Hepatocyte (in vitro differentiated cells): ENCODE results near the gene TPRG1L. TPM values are rescaled to one million over a fixed set of nuclear protein-coding genes. Genes with fewer than 3 reads are reported as not detected.

Source experiments
- DNase-seq: peaks from one replicate; pipeline ENCODE4 v3.0.0-alpha.2; 2016; ENCODE audit warnings: low spot score
- H2AFZ ChIP-seq: fragments of 200-600 bp; sonication (generic); 2 replicates; pipeline ENCODE4 v1.6.0; 2016; ENCODE audit warnings: antibody characterized with exemption, mild to moderate bottlenecking
- H3K27ac ChIP-seq: fragments of 200-600 bp; sonication (generic); 2 replicates; pipeline ENCODE4 v1.5.1; 2016; ENCODE audit warnings: mild to moderate bottlenecking
- H3K27me3 ChIP-seq: fragments of 200-600 bp; sonication (generic); 2 replicates; pipeline ENCODE4 v1.6.1; 2016
- H3K36me3 ChIP-seq: fragments of 200-600 bp; sonication (generic); replicated peaks from 2 replicates; pipeline ENCODE4 v1.5.1; 2016; ENCODE audit warnings: low read depth; ENCODE audit not compliant: insufficient read depth
- H3K4me1 ChIP-seq: fragments of 200-600 bp; sonication (generic); 2 replicates; pipeline ENCODE4 v1.5.1; 2016; ENCODE audit warnings: mild to moderate bottlenecking, moderate library complexity; ENCODE audit not compliant: insufficient read depth
- H3K4me2 ChIP-seq: fragments of 200-600 bp; sonication (generic); 2 replicates; pipeline ENCODE4 v1.6.0; 2016
- H3K4me3 ChIP-seq: fragments of 200-600 bp; sonication (generic); 2 replicates; pipeline ENCODE4 v1.5.1; 2016; ENCODE audit warnings: mild to moderate bottlenecking
- H3K79me2 ChIP-seq: fragments of 200-600 bp; sonication (generic); 2 replicates; pipeline ENCODE4 v1.6.0; 2017; ENCODE audit warnings: mild to moderate bottlenecking
- H3K9me2 ChIP-seq: fragments of 200-600 bp; sonication (generic); replicated peaks from 2 replicates; pipeline ENCODE4 v1.6.0; 2017; ENCODE audit warnings: mild to moderate bottlenecking; ENCODE audit not compliant: insufficient read depth
- H3K9me3 ChIP-seq: fragments of 200-600 bp; sonication (generic); 2 replicates; pipeline ENCODE4 v1.5.1; 2016; ENCODE audit warnings: low read depth, mild to moderate bottlenecking
- H4K20me1 ChIP-seq: fragments of 200-600 bp; sonication (generic); 2 replicates; pipeline ENCODE4 v1.6.0; 2016; ENCODE audit warnings: mild to moderate bottlenecking; ENCODE audit not compliant: insufficient read depth, poor library complexity, severe bottlenecking
- CTCF ChIP-seq: fragments of 200-600 bp; sonication (generic); IDR thresholded peaks from 2 replicates; pipeline ENCODE4 v1.5.1; 2016; ENCODE audit warnings: antibody characterized with exemption, mild to moderate bottlenecking; ENCODE audit not compliant: poor library complexity
- EZH2 ChIP-seq: fragments of 200-600 bp; sonication (generic); IDR thresholded peaks from 2 replicates; pipeline ENCODE4 v1.6.1; 2016; ENCODE audit warnings: antibody characterized with exemption, mild to moderate bottlenecking, borderline replicate concordance
- EZH2phosphoT487 ChIP-seq: fragments of 200-600 bp; sonication (generic); IDR thresholded peaks from one replicate; pipeline ENCODE4 v1.6.1; 2018; ENCODE audit warnings: antibody characterized with exemption, mild to moderate bottlenecking, low read depth, moderate library complexity; ENCODE audit not compliant: unreplicated experiment, severe bottlenecking
- WGBS: methylation state at CpG from one replicate; pipeline ENCODE4 v1.1.6; 2016; ENCODE audit warnings: low lambda C conversion rate; ENCODE audit errors: missing lambda C conversion rate; 5-methylcytosine and 5-hydroxymethylcytosine counted together
- polyA plus RNA-seq: library from polyadenylated mRNA; unstranded; fragments of >200 nt; fragmentation: Nextera tagmentation; extraction: Ambion mirVana; gene quantifications from 2 replicates; pipeline ENCODE4 v1.2.1, GENCODE V29; 2016
- total RNA-seq: library from RNA; depleted of rRNA; stranded (reverse); fragments of >200 nt; gene quantifications from 2 replicates; pipeline ENCODE4 v1.2.3, GENCODE V29; 2014

Gene TPRG1L
- total and polyA plus RNA-seq, 2 experiments from 2014 or later: 57.9 to 74.1 TPM

- H3K27me3 ChIP-seq: peaks cover 18% of the 10 kb centered on the region
- WGBS: 72% methylated on average over 2 of the region's 2 CpGs
- no peaks in the 10 kb centered on the region for H3K9me2 ChIP-seq
- no peaks in the 10 kb centered on the region for H3K79me2 ChIP-seq
- no peaks in the 10 kb centered on the region for H3K4me1 ChIP-seq
- no peak overlapping the region for H3K4me3 ChIP-seq
- no peaks in the 10 kb centered on the region for H3K36me3 ChIP-seq
- no peak overlapping the region for H3K4me2 ChIP-seq
- H3K9me3 ChIP-seq: no peaks in the 10 kb centered on the region
- TF ChIP-seq EZH2phosphoT487 (no peak), CTCF (no peak), EZH2 (no peak)
- H4K20me1 ChIP-seq: no peaks in the 10 kb centered on the region
- no peak for DNase-seq
- no peak overlapping the region for H2AFZ ChIP-seq
- no peak overlapping the region for H3K27ac ChIP-seq
Measured at GRCh38 chr1:3660704-3661103, 35.9 kb downstream of the TPRG1L start.

GRCh38 chr1:3661631-3662030, 36.8 kb downstream of the TPRG1L start:
- 93% methylated on average over 4 of the region's 4 CpGs for WGBS
- H3K4me1 ChIP-seq: no peaks in the 10 kb centered on the region
- no peaks in the 10 kb centered on the region for H3K9me2 ChIP-seq
- H3K4me3 ChIP-seq: no peak overlapping the region
- no peak for TF ChIP-seq CTCF
- TF ChIP-seq EZH2phosphoT487: no peak
- no peak for TF ChIP-seq EZH2
- H4K20me1 ChIP-seq: no peaks in the 10 kb centered on the region
- no peaks in the 10 kb centered on the region for H3K36me3 ChIP-seq
- H3K27me3 ChIP-seq: peaks cover 11% of the 10 kb centered on the region
- DNase-seq: no peak
- H2AFZ ChIP-seq: no peak overlapping the region
- no peak overlapping the region for H3K4me2 ChIP-seq
- H3K9me3 ChIP-seq: no peaks in the 10 kb centered on the region
- H3K27ac ChIP-seq: no peak overlapping the region
- no peaks in the 10 kb centered on the region for H3K79me2 ChIP-seq

- Histone ChIP-seq H3K9me3 (no peaks in the 10 kb centered on the region), H4K20me1 (no peaks in the 10 kb centered on the region), H2AFZ (no peak overlapping the region), H3K36me3 (no peaks in the 10 kb centered on the region), H3K27me3 (peaks cover 9% of the 10 kb centered on the region), H3K27ac (no peak overlapping the region), H3K4me1 (no peaks in the 10 kb centered on the region), H3K4me3 (no peak overlapping the region), H3K4me2 (no peak overlapping the region), H3K79me2 (no peaks in the 10 kb centered on the region), H3K9me2 (no peaks in the 10 kb centered on the region)
- TF ChIP-seq EZH2phosphoT487 (no peak), CTCF (no peak), EZH2 (no peak)
- no peak for DNase-seq
- WGBS: 86% methylated on average over 16 of the region's 16 CpGs
Measured at GRCh38 chr1:3662080-3662671, 37.4 kb downstream of the TPRG1L start.
